GM12874 (cell line): ENCODE data around the gene ASB8.

Experiments
- TF ChIP-seq, protein P1 (sequence below): IDR thresholded peaks from 2 replicates; pipeline ENCODE4 v1.5.1; 2011; ENCODE audit warnings: low read depth, mild to moderate bottlenecking, control low read depth, low read length, moderate library complexity; ENCODE audit not compliant: insufficient read depth

ASB8 gene

GRCh38 chr12:48156652-48157017, 680 bp downstream of the ASB8 start:
- TF ChIP-seq, protein P1, sequence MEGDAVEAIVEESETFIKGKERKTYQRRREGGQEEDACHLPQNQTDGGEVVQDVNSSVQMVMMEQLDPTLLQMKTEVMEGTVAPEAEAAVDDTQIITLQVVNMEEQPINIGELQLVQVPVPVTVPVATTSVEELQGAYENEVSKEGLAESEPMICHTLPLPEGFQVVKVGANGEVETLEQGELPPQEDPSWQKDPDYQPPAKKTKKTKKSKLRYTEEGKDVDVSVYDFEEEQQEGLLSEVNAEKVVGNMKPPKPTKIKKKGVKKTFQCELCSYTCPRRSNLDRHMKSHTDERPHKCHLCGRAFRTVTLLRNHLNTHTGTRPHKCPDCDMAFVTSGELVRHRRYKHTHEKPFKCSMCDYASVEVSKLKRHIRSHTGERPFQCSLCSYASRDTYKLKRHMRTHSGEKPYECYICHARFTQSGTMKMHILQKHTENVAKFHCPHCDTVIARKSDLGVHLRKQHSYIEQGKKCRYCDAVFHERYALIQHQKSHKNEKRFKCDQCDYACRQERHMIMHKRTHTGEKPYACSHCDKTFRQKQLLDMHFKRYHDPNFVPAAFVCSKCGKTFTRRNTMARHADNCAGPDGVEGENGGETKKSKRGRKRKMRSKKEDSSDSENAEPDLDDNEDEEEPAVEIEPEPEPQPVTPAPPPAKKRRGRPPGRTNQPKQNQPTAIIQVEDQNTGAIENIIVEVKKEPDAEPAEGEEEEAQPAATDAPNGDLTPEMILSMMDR: no peak

GRCh38 chr12:48151103-48151771, 6.1 kb downstream of the ASB8 start:
- TF ChIP-seq, protein P1: no peak

- TF ChIP-seq, protein P1: no peak
Observed at GRCh38 chr12:48145981-48146380, 11.3 kb downstream of the ASB8 start.

GRCh38 chr12:48143898-48144297, 13.4 kb downstream of the ASB8 start:
- TF ChIP-seq, protein P1: no peak

DNA sequence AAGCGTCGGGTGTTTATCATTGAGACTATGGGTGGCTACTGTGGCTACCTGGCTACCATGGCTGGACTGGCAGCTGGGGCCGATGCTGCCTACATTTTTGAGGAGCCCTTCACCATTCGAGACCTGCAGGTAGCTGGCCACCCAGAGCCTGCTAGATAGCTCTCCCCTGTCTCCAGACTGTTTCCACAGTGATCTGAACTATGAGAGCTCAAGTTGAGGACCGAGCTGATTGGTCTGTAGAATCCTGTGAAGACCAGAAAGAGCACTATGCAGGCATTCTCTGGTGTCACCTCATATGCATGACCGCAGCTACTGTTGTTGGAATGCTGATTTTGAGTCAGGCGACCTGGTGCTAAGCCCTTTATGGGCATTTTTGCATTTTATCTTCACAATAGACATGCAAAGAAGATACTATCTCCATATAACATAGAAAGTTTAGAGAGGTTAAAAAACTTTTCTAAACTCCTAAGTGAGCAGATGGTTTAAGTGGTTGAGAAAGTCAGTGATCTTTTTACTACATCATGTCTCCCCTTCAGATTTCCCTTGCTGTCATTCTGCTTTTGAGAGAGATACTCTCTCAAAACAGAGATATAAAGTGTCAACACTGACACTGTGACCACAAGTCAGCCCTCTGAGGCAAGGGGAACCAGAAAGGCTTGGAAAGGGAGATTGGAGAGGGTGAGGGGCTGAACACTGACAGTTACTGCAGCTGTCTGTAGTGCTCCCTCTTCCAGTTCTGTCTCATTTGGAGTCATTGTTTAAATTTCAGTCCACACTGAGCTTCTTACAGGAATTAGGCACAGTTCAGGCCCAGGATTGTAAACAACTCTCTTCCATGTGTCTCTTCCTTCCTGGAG, 14.3 kb downstream of the ASB8 start:
- TF ChIP-seq, protein P1: no peak

DNA sequence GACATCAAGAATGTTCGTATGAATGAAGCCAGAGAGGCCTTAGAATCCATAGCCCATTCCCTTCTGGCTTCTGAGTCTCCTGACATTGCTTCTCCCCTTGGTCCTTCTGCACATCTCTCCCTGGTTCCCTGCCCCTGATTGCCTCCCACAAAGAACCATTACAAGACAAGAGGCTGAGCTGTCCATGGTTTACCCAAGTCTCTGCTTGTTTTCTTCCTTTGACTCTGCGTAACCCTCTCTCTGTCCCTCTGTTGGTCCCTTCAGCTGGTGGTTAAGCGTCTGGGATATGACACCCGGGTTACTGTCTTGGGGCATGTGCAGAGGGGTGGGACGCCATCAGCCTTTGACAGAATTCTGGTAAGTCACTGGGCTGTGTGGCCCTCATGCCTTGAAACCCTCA, 22.3 kb downstream of the ASB8 start:
- TF ChIP-seq, protein P1: no peak

GRCh38 chr12:48132826-48133225, 24.5 kb downstream of the ASB8 start:
- TF ChIP-seq, protein P1: no peak
